ENCODE results near the gene SUCO. TPM values are rescaled to one million over a fixed set of nuclear protein-coding genes. Genes with fewer than 3 reads are reported as not detected.

SUCO gene
- total and polyA plus RNA-seq, 2 donors (not counting 1 experiment from before 2014, with no cell fraction given), result 5.5 to 59.7 TPM

GRCh38 chr1:172488393-172488792 lies 44.6 kb upstream of the SUCO start:
- Histone ChIP-seq H3K4me1 (ENCODE audit: control insufficient read depth in 2 of 2, insufficient read depth in 2 of 2, low read length in 2 of 2) (no peaks in the 10 kb centered on the region), H3K4me3 (ENCODE audit: control extremely low read depth in 1 of 5, extremely low read depth in 1 of 5, insufficient read depth in 1 of 5, low read depth in 2 of 5, low read length in 4 of 5) (no peak overlapping the region), H3K9me3 (ENCODE audit: control extremely low read depth in 1 of 3, control insufficient read depth in 2 of 3, insufficient read depth in 1 of 3, low read length in 2 of 3) (no peaks in the 10 kb centered on the region), H3K27me3 (replicated peaks in 1 of 4; ENCODE audit: control extremely low read depth in 1 of 4, control insufficient read depth in 3 of 4, insufficient read depth in 4 of 4, low read length in 3 of 4) (peaks cover 0 to 4% (median 1%) of the 10 kb centered on the region in 4 experiments), H3K9ac (ENCODE audit: low read length) (no peak overlapping the region), H3K4me2 (replicated peaks; ENCODE audit: low read depth, low read length, poor library complexity, severe bottlenecking) (no peak overlapping the region), H2AFZ (ENCODE audit: insufficient read depth, low read depth, low read length, poor library complexity, severe bottlenecking) (no peak overlapping the region), H4K20me1 (ENCODE audit: control insufficient read depth, insufficient read depth, low read length, poor library complexity, severe bottlenecking) (no peaks in the 10 kb centered on the region), H3K27ac (ENCODE audit: low read length in 2 of 2) (no peak overlapping the region), H3K79me2 (ENCODE audit: control insufficient read depth, insufficient read depth, low read length) (no peaks in the 10 kb centered on the region), H3K36me3 (replicated peaks in 1 of 2; ENCODE audit: control extremely low read depth in 1 of 2, control insufficient read depth in 1 of 2, extremely low read depth in 1 of 2, insufficient read depth in 2 of 2, low read length in 1 of 2) (no peaks in the 10 kb centered on the region)
- H3K4me3 Mint-ChIP-seq, result no peak overlapping the region
- CTCF ChIA-PET, result interaction anchor here (0.6 to 1.6 kb wide), 2 partner anchors 12 to 486 kb away, joined by 4 read pairs; no protein-coding TSS in a partner anchor
- POLR2A ChIA-PET, result interaction anchor here (0.6 kb wide), 1 partner anchor 73 kb away, joined by 4 read pairs; no protein-coding TSS in a partner anchor
- TF ChIP-seq EZH2 (IDR thresholded peaks at IDR 0.05; ENCODE audit: borderline replicate concordance, insufficient read depth, low read depth, low read length, poor library complexity, severe bottlenecking), result no peak
- TF ChIP-seq, protein P1, sequence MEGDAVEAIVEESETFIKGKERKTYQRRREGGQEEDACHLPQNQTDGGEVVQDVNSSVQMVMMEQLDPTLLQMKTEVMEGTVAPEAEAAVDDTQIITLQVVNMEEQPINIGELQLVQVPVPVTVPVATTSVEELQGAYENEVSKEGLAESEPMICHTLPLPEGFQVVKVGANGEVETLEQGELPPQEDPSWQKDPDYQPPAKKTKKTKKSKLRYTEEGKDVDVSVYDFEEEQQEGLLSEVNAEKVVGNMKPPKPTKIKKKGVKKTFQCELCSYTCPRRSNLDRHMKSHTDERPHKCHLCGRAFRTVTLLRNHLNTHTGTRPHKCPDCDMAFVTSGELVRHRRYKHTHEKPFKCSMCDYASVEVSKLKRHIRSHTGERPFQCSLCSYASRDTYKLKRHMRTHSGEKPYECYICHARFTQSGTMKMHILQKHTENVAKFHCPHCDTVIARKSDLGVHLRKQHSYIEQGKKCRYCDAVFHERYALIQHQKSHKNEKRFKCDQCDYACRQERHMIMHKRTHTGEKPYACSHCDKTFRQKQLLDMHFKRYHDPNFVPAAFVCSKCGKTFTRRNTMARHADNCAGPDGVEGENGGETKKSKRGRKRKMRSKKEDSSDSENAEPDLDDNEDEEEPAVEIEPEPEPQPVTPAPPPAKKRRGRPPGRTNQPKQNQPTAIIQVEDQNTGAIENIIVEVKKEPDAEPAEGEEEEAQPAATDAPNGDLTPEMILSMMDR (IDR thresholded peaks at IDR 0.05), result no peak
- ATAC-seq (ENCODE audit: low read depth) (no peak), DNase-seq (no peak)
- intact Hi-C loops (cut with micrococcal nuclease), result no loop called here
- H3K27ac Mint-ChIP-seq, result no peak overlapping the region
- H3K9me3 Mint-ChIP-seq (ENCODE audit: insufficient read depth), result no peaks in the 10 kb centered on the region
- no CpG with 5 or more reads among the region's 3 CpGs for whole genome bisulfite sequencing (ENCODE audit: insufficient coverage)
- H3K4me1 Mint-ChIP-seq, result no peaks in the 10 kb centered on the region
- H3K27me3 Mint-ChIP-seq, result peaks cover 46% of the 10 kb centered on the region

DNA sequence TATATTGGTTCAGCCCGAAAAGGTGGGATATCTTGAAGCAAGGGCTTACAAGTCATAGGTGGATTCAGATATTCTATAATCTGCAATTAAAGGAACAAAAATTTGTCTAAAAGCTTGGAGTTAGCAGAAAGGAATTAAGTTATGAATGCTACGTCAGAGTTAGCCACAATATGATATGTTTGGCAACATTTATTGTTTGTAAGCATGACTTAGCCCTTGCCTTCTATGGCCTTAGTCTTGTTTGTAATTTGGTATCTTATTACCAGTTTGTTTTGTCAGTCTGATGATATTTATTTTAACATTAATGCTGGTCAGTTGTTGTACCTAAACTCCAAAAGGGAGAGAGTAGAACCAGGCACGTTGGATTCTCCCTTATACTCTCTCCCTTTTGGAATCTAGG lies 43.1 kb upstream of the SUCO start:
- DNase-seq (no peak), ATAC-seq (ENCODE audit: low read depth) (no peak)
- H3K4me1 ChIP-seq (ENCODE audit: control insufficient read depth in 2 of 2, insufficient read depth in 2 of 2, low read length in 2 of 2), result no peaks in the 10 kb centered on the region
- H3K27me3 ChIP-seq (replicated peaks in 1 of 4; ENCODE audit: control extremely low read depth in 1 of 4, control insufficient read depth in 3 of 4, insufficient read depth in 4 of 4, low read length in 3 of 4), result peaks cover 0 to 4% (median 1%) of the 10 kb centered on the region in 4 experiments
- Mint-ChIP-seq H3K4me1 (no peaks in the 10 kb centered on the region), H3K27ac (no peak overlapping the region), H3K27me3 (peaks cover 46% of the 10 kb centered on the region), H3K9me3 (ENCODE audit: insufficient read depth) (no peaks in the 10 kb centered on the region), H3K4me3 (no peak overlapping the region)
- H3K9ac ChIP-seq (ENCODE audit: low read length), result no peak overlapping the region
- no peak overlapping the region for H3K4me2 ChIP-seq (replicated peaks; ENCODE audit: low read depth, low read length, poor library complexity, severe bottlenecking)
- 88% methylated on average over 1 of the region's 3 CpGs for WGBS (ENCODE audit: insufficient coverage)
- no peak overlapping the region for H3K4me3 ChIP-seq (ENCODE audit: control extremely low read depth in 1 of 5, extremely low read depth in 1 of 5, insufficient read depth in 1 of 5, low read depth in 2 of 5, low read length in 4 of 5)
- POLR2A ChIA-PET, result no interaction called here
- no peaks in the 10 kb centered on the region for H3K36me3 ChIP-seq (replicated peaks in 1 of 2; ENCODE audit: control extremely low read depth in 1 of 2, control insufficient read depth in 1 of 2, extremely low read depth in 1 of 2, insufficient read depth in 2 of 2, low read length in 1 of 2)
- no peaks in the 10 kb centered on the region for H4K20me1 ChIP-seq (ENCODE audit: control insufficient read depth, insufficient read depth, low read length, poor library complexity, severe bottlenecking)
- CTCF ChIA-PET, result no interaction called here
- intact Hi-C loops (cut with micrococcal nuclease), result no loop called here
- TF ChIP-seq, protein P1 (IDR thresholded peaks at IDR 0.05), result no peak
- no peak for TF ChIP-seq EZH2 (IDR thresholded peaks at IDR 0.05; ENCODE audit: borderline replicate concordance, insufficient read depth, low read depth, low read length, poor library complexity, severe bottlenecking)
- no peaks in the 10 kb centered on the region for H3K79me2 ChIP-seq (ENCODE audit: control insufficient read depth, insufficient read depth, low read length)
- H2AFZ ChIP-seq (ENCODE audit: insufficient read depth, low read depth, low read length, poor library complexity, severe bottlenecking), result no peak overlapping the region
- no peaks in the 10 kb centered on the region for H3K9me3 ChIP-seq (ENCODE audit: control extremely low read depth in 1 of 3, control insufficient read depth in 2 of 3, insufficient read depth in 1 of 3, low read length in 2 of 3)
- no peak overlapping the region for H3K27ac ChIP-seq (ENCODE audit: low read length in 2 of 2)
